GM12878 (cell line): ENCODE measurements around the gene LY6G6D. TPM values are rescaled to one million over a fixed set of nuclear protein-coding genes. Genes with fewer than 3 reads are reported as not detected.

Experiments used
- ATAC-seq: fragments of 200-7000 bp; cut with Tn5 transposase; 3 replicates; pipeline ENCODE4 v1.9.1; 2020; ENCODE audit warnings: mild to moderate bottlenecking, moderate library complexity
- BruUV-seq: library from RNA; stranded (reverse); fragments of 400-500 nt; replicated peaks from 2 replicates; lab custom pipeline; 2021; lab: Mats Ljungman, UMichigan
- CTCF ChIA-PET: fragments of 300-600 bp; sonication (Branson Sonifier 250); formaldehyde crosslinking; extraction: SDS; loops from one replicate; lab custom pipeline; 2021; ENCODE audit warnings: inconsistent platforms; lab: Yijun Ruan, JAX
- POLR2A ChIA-PET: fragments of 350-600 bp; formaldehyde crosslinking; extraction: SDS; loops from one replicate; lab custom pipeline; 2021; ENCODE audit warnings: inconsistent platforms; lab: Charles Lee
- RAD21 ChIA-PET: fragments of 300-600 bp; sonication (Branson Sonifier 250); formaldehyde crosslinking; loops from one replicate; lab custom pipeline; 2023; ENCODE audit warnings: antibody characterized with exemption; ENCODE audit not compliant: unreplicated experiment; lab: Charles Lee
- SMC1A ChIA-PET: fragments of 300-600 bp; sonication (Branson Sonifier 250); formaldehyde crosslinking; loops from one replicate; lab custom pipeline; 2023; ENCODE audit not compliant: unreplicated experiment, uncharacterized antibody; lab: Charles Lee
- DNase-seq: peaks from one replicate; pipeline ENCODE4 v3.0.0-alpha.2; 2011; ENCODE audit warnings: low read depth, low spot score
- FAIRE-seq: peaks from 3 replicates; lab custom pipeline; 2011; peaks lifted over from hg19 to GRCh38; lab: Jason Lieb, UNC
- H2AFZ ChIP-seq: 2 replicates; pipeline ENCODE4 v1.6.0; 2011; ENCODE audit warnings: low read depth, low read length, control low read depth; ENCODE audit not compliant: control insufficient read depth
- H3K27ac ChIP-seq: 2 replicates; pipeline ENCODE4 v1.5.1; 2011; ENCODE audit warnings: control low read depth; ENCODE audit not compliant: control insufficient read depth, insufficient read depth
- H3K27me3 ChIP-seq, 2 experiments: replicated peaks in 1 of 2; 2 replicates each; pipeline versions ENCODE4 v1.6.0 to v1.6.1; 2011; ENCODE audit warnings: low read length in 1 of 2; ENCODE audit not compliant: control insufficient read depth in 2 of 2, insufficient read depth in 2 of 2
- H3K36me3 ChIP-seq, 2 experiments: 2 replicates each; pipeline ENCODE4 v1.5.1; 2011; ENCODE audit warnings: low read length in 1 of 2; ENCODE audit not compliant: control insufficient read depth in 2 of 2, insufficient read depth in 2 of 2
- H3K4me1 ChIP-seq: 2 replicates; pipeline ENCODE4 v1.6.1; 2011; ENCODE audit warnings: mild to moderate bottlenecking, low read length, moderate library complexity, mixed read lengths; ENCODE audit not compliant: control insufficient read depth, insufficient read depth
- H3K4me2 ChIP-seq: 2 replicates; pipeline ENCODE4 v1.6.0; 2011; ENCODE audit warnings: control low read depth; ENCODE audit not compliant: control insufficient read depth, insufficient read depth
- H3K4me3 ChIP-seq: fragments of 200-600 bp; sonication (generic); 2 replicates; pipeline ENCODE4 v1.5.1; 2016
- H3K79me2 ChIP-seq: 2 replicates; pipeline ENCODE4 v1.6.0; 2011; ENCODE audit warnings: low read length; ENCODE audit not compliant: control insufficient read depth, insufficient read depth
- H3K9ac ChIP-seq: 2 replicates; pipeline ENCODE4 v1.8.0; 2011; ENCODE audit warnings: low read length, control low read depth, mixed read lengths; ENCODE audit not compliant: control insufficient read depth, insufficient read depth
- H3K9me3 ChIP-seq: replicated peaks from 3 replicates; pipeline ENCODE4 v1.5.1; 2011; ENCODE audit warnings: mild to moderate bottlenecking, low read length; ENCODE audit not compliant: control insufficient read depth, insufficient read depth
- H4K20me1 ChIP-seq: 2 replicates; pipeline ENCODE4 v1.6.0; 2011; ENCODE audit not compliant: control insufficient read depth, insufficient read depth
- CBFB ChIP-seq: IDR thresholded peaks from 2 replicates; pipeline ENCODE4 v1.6.1; 2016; ENCODE audit warnings: antibody characterized with exemption, low read depth
- GABPA ChIP-seq: IDR thresholded peaks from 2 replicates; pipeline ENCODE4 v1.6.1; 2014; ENCODE audit warnings: antibody characterized with exemption, low read depth, mild to moderate bottlenecking, inconsistent platforms
- IRF4 ChIP-seq: IDR thresholded peaks from 2 replicates; pipeline ENCODE4 v1.6.1; 2011; ENCODE audit warnings: low read depth, low read length
- IRF5 ChIP-seq: fragments of 450-650 bp; IDR thresholded peaks from 2 replicates; pipeline ENCODE4 v1.6.1; 2017; ENCODE audit warnings: borderline replicate concordance
- RUNX3 ChIP-seq: IDR thresholded peaks from 2 replicates; pipeline ENCODE4 v1.6.1; 2012; ENCODE audit warnings: low read length, inconsistent platforms
- SMARCA5 ChIP-seq: fragments of 450-650 bp; IDR thresholded peaks from 2 replicates; pipeline ENCODE4 v1.6.1; 2017; ENCODE audit warnings: mild to moderate bottlenecking
- WRNIP1 ChIP-seq: IDR thresholded peaks from 2 replicates; pipeline ENCODE4 v1.6.1; 2011; ENCODE audit warnings: low read depth, low read length, improper control_type of control experiment, borderline replicate concordance
- ZNF274 ChIP-seq: IDR thresholded peaks from one replicate; pipeline ENCODE4 v1.8.0; 2011; ENCODE audit not compliant: insufficient read length, insufficient read depth
- WGBS: methylation state at CpG from one replicate; pipeline ENCODE4 v1.1.6; 2016; ENCODE audit warnings: low lambda C conversion rate; ENCODE audit not compliant: insufficient replicate concordance, insufficient coverage; ENCODE audit errors: missing lambda C conversion rate; 5-methylcytosine and 5-hydroxymethylcytosine counted together
- in situ Hi-C: fragments of 300-500 bp; cut with MboI; formaldehyde crosslinking; loops from 9 replicates; pipeline ENCODE4 v1.14.3; 2018; ENCODE audit warnings: mixed read lengths
- intact Hi-C: fragments of 100-400 bp; cut with micrococcal nuclease; formaldehyde crosslinking; loops from one replicate; pipeline ENCODE4 v1.14.2; 2022; ENCODE audit not compliant: unreplicated experiment
- polyA plus RNA-seq, 11 experiments: library from polyadenylated mRNA; depleted of rRNA in 4 of 11; unstranded in 6 of 11; stranded (reverse) in 5 of 11; fragments of >200 nt; fragmentation: Nextera tagmentation in 4 of 11; fragmentation: Illumina TruSeq in 1 of 11; extraction: Ambion mirVana in 4 of 11; extraction: Trizol in 1 of 11; gene quantifications; 1 replicate in 1 of 11; 2 replicates in 10 of 11; pipeline versions ENCODE4 v1.2.1 to v1.2.3, GENCODE V29; 2011 to 2016; ENCODE audit warnings: inconsistent platforms in 2 of 11, missing spikeins in 2 of 11, low read depth in 1 of 11
- total RNA-seq, 4 experiments: library from RNA; depleted of rRNA in 3 of 4; stranded (reverse); fragments of >200 nt in 3 of 4; fragmentation: Illumina TruSeq in 1 of 4; extraction: Trizol in 1 of 4; gene quantifications; 2 replicates each; pipeline versions ENCODE4 v1.2.1 to v1.2.3, GENCODE V29; 2013 to 2021
- TF ChIP-seq, protein P1 (sequence below): fragments of 450-650 bp; conservative IDR thresholded peaks from 2 replicates; pipeline ENCODE4 v1.6.1; 2017; ENCODE audit warnings: mild to moderate bottlenecking, moderate library complexity
- TF ChIP-seq, protein P2 (sequence below): fragments of 150-350 bp; IDR thresholded peaks from 2 replicates; pipeline ENCODE4 v1.6.1; 2016; ENCODE audit warnings: low read depth, low read length

LY6G6D gene
- total and polyA plus RNA-seq, 10 of the 15 experiments (the other 5 are each of a cell fraction or from before 2014, with no cell fraction given) = not detected

DNA sequence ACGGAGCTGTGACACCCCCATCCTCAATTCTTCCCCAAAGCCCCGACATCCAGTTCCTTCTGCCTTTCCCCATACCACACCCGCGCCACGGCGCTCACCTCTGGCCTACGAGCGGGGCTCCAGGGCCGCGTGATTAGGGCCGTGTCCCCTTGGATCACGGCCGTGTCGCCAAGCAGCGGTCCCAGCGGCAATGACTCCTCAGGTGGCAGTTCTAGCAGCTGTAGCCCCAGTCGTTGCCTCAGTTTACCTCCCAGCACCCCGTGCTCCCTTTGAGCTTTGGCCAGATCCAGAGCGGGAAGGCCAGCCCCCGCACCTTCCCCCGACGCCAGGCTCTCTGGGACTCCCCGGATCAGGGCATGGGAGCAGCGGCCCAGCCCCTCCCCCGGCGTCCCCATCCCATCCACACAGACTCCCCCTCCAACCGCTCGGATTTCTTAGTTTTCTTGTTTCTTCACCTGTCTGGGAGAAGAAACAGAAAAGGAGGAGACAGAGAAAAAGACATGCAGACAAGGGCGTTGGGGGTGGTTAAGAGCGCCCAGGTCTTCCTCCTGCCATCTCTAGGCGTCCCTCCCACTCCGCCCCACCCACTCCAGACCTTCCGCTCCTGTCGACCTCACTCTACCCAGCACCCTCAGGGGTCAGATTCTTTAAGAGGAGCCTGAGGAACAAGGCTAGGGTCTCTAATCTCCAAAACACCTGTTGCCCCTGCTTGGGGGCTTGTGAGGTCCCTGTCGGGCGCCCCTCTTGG, 13.8 kb downstream of the LY6G6D start, which contains the start of gene DDAH2 (continued):
- no peak for TF ChIP-seq IRF5
- TF ChIP-seq, protein P1, sequence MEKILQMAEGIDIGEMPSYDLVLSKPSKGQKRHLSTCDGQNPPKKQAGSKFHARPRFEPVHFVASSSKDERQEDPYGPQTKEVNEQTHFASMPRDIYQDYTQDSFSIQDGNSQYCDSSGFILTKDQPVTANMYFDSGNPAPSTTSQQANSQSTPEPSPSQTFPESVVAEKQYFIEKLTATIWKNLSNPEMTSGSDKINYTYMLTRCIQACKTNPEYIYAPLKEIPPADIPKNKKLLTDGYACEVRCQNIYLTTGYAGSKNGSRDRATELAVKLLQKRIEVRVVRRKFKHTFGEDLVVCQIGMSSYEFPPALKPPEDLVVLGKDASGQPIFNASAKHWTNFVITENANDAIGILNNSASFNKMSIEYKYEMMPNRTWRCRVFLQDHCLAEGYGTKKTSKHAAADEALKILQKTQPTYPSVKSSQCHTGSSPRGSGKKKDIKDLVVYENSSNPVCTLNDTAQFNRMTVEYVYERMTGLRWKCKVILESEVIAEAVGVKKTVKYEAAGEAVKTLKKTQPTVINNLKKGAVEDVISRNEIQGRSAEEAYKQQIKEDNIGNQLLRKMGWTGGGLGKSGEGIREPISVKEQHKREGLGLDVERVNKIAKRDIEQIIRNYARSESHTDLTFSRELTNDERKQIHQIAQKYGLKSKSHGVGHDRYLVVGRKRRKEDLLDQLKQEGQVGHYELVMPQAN = no peak
- TF ChIP-seq ZNF274 = no peak
- no peak for TF ChIP-seq IRF4
- no peak for TF ChIP-seq GABPA

DNA sequence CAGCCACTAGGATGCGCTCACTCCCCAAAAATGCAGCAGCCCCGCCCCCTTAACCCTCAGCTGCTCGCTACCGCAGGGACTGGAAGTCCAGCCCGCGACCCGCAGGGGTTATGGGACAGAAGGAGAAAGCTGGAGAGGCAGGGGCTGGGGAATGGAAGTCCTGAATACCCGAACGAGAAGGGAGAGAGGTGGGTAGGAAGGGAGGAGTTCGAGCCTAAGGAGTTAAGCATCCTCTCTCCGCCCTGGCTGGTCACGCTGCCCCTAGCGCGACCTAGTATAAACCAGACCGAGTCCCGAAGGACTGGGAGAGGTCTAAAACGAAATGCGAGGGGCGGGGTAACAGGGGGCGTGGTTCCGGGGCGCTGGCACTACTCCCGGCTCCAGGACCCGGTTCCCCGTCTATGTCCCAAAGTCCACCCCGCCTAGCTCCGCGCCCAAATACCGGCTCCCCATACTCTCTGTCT, 14.4 kb downstream of the LY6G6D start:
- CTCF ChIA-PET = interaction anchor here (0.6 to 15.8 kb wide), 19 partner anchors 9 to 221 kb away, joined by 3 to 208 read pairs (median 5); partner anchors contain the start of genes HSPA1B, LY6G5C, MSH5 and VARS1
- WGBS = under 1% methylated on average over 29 of the region's 29 CpGs
- FAIRE-seq (no peak), DNase-seq (peak; percentile 35), ATAC-seq (peak; percentile 84)
- Histone ChIP-seq H3K79me2 (peaks cover 16% of the 10 kb centered on the region), H3K4me2 (peak overlapping the region; percentile 98), H3K27ac (peak overlapping the region; percentile 13; the same call in 1 of the 2 replicates), H3K9ac (peak overlapping the region; percentile 25; the same call in 1 of the 2 replicates), H2AFZ (peak overlapping the region; percentile 29), H3K4me3 (peak overlapping the region; percentile 78), H3K27me3 (no peaks in the 10 kb centered on the region), H3K4me1 (peaks cover 33% of the 10 kb centered on the region), H4K20me1 (0 out of 2 replicates have a peak, but pooled peaks cover 3% of the 10 kb centered on the region), H3K36me3 (peaks cover 6 to 15% of the 10 kb centered on the region in 2 experiments), H3K9me3 (no peaks in the 10 kb centered on the region)
- no TSS peak for BruUV-seq
- SMC1A ChIA-PET = interaction anchor here (0.6 to 5.3 kb wide), 13 partner anchors 9 to 107 kb away, joined by 3 to 45 read pairs (median 3); partner anchors contain the start of genes CLIC1, HSPA1A, HSPA1L and LSM2
- POLR2A ChIA-PET = interaction anchor here (0.9 to 2.8 kb wide), 9 partner anchors 10 to 327 kb away, joined by 3 to 30 read pairs (median 3); partner anchors contain the start of genes HSPA1B, MSH5 and NEU1
- in situ Hi-C loops (no loop called here), intact Hi-C loops (loop anchor here (1.0 to 2.0 kb wide), 3 partner anchors 39 to 97 kb away; partner anchors contain the start of gene HSPA1B)
- RAD21 ChIA-PET = interaction anchor here (0.7 to 3.6 kb wide), 18 partner anchors 10 to 466 kb away, joined by 3 to 44 read pairs (median 4); partner anchors contain the start of genes HSPA1A, HSPA1B, HSPA1L and LSM2
- TF ChIP-seq CBFB (no peak), SMARCA5 (peak; percentile 62; the same call in 1 of the 2 replicates), WRNIP1 (no peak), RUNX3 (no peak)
- TF ChIP-seq, protein P2, sequence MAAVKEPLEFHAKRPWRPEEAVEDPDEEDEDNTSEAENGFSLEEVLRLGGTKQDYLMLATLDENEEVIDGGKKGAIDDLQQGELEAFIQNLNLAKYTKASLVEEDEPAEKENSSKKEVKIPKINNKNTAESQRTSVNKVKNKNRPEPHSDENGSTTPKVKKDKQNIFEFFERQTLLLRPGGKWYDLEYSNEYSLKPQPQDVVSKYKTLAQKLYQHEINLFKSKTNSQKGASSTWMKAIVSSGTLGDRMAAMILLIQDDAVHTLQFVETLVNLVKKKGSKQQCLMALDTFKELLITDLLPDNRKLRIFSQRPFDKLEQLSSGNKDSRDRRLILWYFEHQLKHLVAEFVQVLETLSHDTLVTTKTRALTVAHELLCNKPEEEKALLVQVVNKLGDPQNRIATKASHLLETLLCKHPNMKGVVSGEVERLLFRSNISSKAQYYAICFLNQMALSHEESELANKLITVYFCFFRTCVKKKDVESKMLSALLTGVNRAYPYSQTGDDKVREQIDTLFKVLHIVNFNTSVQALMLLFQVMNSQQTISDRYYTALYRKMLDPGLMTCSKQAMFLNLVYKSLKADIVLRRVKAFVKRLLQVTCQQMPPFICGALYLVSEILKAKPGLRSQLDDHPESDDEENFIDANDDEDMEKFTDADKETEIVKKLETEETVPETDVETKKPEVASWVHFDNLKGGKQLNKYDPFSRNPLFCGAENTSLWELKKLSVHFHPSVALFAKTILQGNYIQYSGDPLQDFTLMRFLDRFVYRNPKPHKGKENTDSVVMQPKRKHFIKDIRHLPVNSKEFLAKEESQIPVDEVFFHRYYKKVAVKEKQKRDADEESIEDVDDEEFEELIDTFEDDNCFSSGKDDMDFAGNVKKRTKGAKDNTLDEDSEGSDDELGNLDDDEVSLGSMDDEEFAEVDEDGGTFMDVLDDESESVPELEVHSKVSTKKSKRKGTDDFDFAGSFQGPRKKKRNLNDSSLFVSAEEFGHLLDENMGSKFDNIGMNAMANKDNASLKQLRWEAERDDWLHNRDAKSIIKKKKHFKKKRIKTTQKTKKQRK = no peak
